ENCODE data around the gene TMEM117. TPM values are rescaled to one million over a fixed set of nuclear protein-coding genes. Genes with fewer than 3 reads are reported as not detected.
A peak's percentile ranks its signal among the peaks of the same experiment; 100 is the strongest.

Gene TMEM117
- total RNA-seq, 1 experiment from 2014 or later, result 0.90 TPM

GRCh38 chr12:44286336-44286735 is 450.5 kb downstream of the TMEM117 start:
- Histone ChIP-seq H3K36me3 (replicated peaks; ENCODE audit: control insufficient read depth, insufficient read depth, low read length) (no peaks in the 10 kb centered on the region), H3K27me3 (ENCODE audit: control insufficient read depth, insufficient read depth, low read length) (no peaks in the 10 kb centered on the region), H3K4me3 (ENCODE audit: insufficient read depth, low read depth, low read length) (no peak overlapping the region)
- no peak for DNase-seq

DNA sequence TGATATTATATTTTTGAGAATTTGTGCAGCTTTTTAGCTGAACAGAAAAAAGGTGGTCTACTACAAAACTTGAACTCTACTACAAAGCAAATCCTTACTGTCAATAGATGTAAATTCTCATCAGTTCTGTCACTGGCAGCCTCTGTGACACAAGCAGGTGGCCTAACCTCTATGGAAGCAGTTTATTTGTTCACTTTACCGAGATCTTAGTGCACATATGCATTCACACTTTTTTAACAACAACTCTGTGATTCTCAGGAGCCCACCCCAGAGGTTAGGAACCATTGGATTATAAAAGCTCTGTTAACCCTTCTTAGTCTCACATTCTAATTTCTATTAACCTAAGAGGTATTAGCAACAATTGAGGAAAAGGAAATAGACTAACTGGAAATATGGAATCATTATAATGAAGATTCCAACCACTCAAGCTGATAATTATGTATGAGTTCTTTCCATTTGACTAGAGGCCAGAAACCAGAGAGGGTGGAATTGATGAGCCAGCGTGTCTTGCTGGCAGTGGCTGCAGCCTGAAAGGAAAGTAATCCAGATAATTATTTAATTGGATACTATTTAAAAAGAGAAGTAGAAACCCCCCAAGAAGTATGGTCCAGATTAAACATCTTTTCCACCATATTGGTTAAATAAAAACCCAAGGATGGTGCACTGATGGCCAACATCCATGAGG is 451.1 kb downstream of the TMEM117 start:
- Histone ChIP-seq H3K27me3 (ENCODE audit: control insufficient read depth, insufficient read depth, low read length) (no peaks in the 10 kb centered on the region), H3K36me3 (replicated peaks; ENCODE audit: control insufficient read depth, insufficient read depth, low read length) (no peaks in the 10 kb centered on the region), H3K4me3 (ENCODE audit: insufficient read depth, low read depth, low read length) (no peak overlapping the region)
- no peak for DNase-seq

- no peak overlapping the region for H3K4me3 ChIP-seq (ENCODE audit: insufficient read depth, low read depth, low read length)
- DNase-seq, result no peak
- H3K36me3 ChIP-seq (replicated peaks; ENCODE audit: control insufficient read depth, insufficient read depth, low read length), result no peaks in the 10 kb centered on the region
- H3K27me3 ChIP-seq (ENCODE audit: control insufficient read depth, insufficient read depth, low read length), result no peaks in the 10 kb centered on the region
Measured at GRCh38 chr12:44287545-44287944, 451.7 kb downstream of the TMEM117 start.

GRCh38 chr12:44294649-44295048 is 458.8 kb downstream of the TMEM117 start:
- no peak overlapping the region for H3K4me3 ChIP-seq (ENCODE audit: insufficient read depth, low read depth, low read length)
- H3K36me3 ChIP-seq (replicated peaks; ENCODE audit: control insufficient read depth, insufficient read depth, low read length), result no peaks in the 10 kb centered on the region
- no peak for DNase-seq
- H3K27me3 ChIP-seq (ENCODE audit: control insufficient read depth, insufficient read depth, low read length), result no peaks in the 10 kb centered on the region

DNA sequence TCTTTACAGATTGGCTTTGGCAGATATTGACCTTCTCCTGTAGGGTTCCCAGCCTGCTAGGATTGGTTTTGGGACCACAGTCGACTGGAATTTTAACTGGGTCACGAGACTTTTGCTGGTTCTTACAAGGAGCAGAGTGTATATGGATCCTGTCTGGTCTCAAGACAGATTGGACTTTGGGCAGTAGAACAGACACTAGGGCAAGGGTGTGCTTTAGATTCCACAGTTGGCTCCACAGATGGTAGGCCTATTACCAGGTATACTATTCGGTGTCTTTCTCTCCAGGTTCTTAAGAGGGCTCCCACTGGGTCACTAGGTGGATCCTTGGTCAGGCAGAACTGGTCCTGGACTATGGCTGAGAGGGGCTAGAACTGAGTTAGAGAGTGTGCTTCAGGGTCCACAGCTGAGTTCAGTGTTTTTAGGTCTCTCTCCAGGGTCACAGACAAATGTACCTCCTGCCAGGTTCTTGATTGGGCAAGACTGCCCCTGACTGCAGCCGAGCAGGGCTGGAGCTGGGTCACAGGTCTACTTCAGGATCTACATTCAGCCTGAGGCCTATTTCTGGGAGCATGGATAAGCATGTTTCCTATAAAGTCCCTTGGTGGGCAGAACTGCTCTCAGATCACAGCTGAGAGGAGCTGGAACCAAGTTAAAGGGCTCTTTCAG is 460.2 kb downstream of the TMEM117 start:
- H3K27me3 ChIP-seq (ENCODE audit: control insufficient read depth, insufficient read depth, low read length), result no peaks in the 10 kb centered on the region
- no peak overlapping the region for H3K4me3 ChIP-seq (ENCODE audit: insufficient read depth, low read depth, low read length)
- H3K36me3 ChIP-seq (replicated peaks; ENCODE audit: control insufficient read depth, insufficient read depth, low read length), result no peaks in the 10 kb centered on the region
- no peak for DNase-seq

DNA sequence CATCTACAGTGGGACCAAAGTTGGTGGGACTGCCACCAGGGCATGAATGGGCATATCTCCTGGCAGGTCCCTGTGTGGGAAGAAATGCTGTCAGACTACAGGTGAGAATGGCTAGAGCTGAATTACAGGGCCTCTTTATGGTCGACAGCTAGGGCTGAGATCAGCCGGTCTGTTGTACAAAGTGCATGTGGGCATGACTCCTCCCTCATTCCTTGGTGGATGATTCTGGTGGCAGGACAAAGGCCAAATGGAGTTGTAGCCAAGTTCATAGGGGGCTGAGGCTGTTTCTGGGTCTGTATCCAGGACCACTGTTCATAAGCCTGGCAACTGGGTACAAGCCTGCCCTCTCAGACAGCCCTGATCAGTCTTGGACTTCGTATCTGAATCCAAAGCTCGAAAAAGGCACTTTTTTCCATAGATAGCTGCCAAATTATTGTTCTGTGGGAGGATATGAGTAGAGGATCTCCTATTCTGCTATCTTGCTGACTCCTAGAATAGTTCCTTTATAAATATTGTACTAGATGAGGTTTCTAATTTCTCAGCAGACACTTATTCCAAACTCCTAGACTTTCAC is 460.8 kb downstream of the TMEM117 start:
- Histone ChIP-seq H3K36me3 (replicated peaks; ENCODE audit: control insufficient read depth, insufficient read depth, low read length) (no peaks in the 10 kb centered on the region), H3K4me3 (ENCODE audit: insufficient read depth, low read depth, low read length) (no peak overlapping the region), H3K27me3 (ENCODE audit: control insufficient read depth, insufficient read depth, low read length) (no peaks in the 10 kb centered on the region)
- no peak for DNase-seq

GRCh38 chr12:44299524-44299923 is 463.6 kb downstream of the TMEM117 start:
- Histone ChIP-seq H3K27me3 (ENCODE audit: control insufficient read depth, insufficient read depth, low read length) (no peaks in the 10 kb centered on the region), H3K4me3 (ENCODE audit: insufficient read depth, low read depth, low read length) (no peak overlapping the region), H3K36me3 (replicated peaks; ENCODE audit: control insufficient read depth, insufficient read depth, low read length) (no peaks in the 10 kb centered on the region)
- DNase-seq, result peak; percentile 2

GRCh38 chr12:44307506-44308168 is 471.8 kb downstream of the TMEM117 start:
- H3K4me3 ChIP-seq (ENCODE audit: insufficient read depth, low read depth, low read length), result no peak overlapping the region

DNA sequence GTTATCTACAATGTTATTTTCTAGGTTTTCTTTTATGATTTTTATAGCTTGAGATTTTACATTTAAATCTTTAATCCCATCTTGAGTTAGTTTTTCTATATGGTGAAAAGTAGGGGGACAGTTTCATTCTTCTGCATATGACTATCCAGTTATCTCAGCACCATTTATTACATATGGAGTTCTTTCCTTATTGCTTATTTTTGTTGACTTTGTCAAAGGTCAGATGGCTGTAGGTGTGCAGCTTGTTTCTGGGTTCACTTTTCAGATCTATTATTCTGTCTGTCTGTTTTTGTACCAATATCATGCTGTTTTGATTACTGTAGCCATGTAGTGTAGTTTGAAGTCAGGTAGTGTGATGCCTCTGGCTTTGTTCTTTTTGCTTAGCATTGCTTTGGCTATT is 477.3 kb downstream of the TMEM117 start:
- H3K4me3 ChIP-seq (ENCODE audit: insufficient read depth, low read depth, low read length), result no peak overlapping the region
- DNase-seq, result no peak
- no peaks in the 10 kb centered on the region for H3K27me3 ChIP-seq (ENCODE audit: control insufficient read depth, insufficient read depth, low read length)
- no peaks in the 10 kb centered on the region for H3K36me3 ChIP-seq (replicated peaks; ENCODE audit: control insufficient read depth, insufficient read depth, low read length)

More at GRCh38 chr12:44307506-44308168, 471.8 kb downstream of the TMEM117 start:
- DNase-seq, result no peak
- Histone ChIP-seq H3K27me3 (ENCODE audit: control insufficient read depth, insufficient read depth, low read length) (no peaks in the 10 kb centered on the region), H3K36me3 (replicated peaks; ENCODE audit: control insufficient read depth, insufficient read depth, low read length) (no peaks in the 10 kb centered on the region)

- Histone ChIP-seq H3K27me3 (ENCODE audit: control insufficient read depth, insufficient read depth, low read length) (no peaks in the 10 kb centered on the region), H3K4me3 (ENCODE audit: insufficient read depth, low read depth, low read length) (no peak overlapping the region), H3K36me3 (replicated peaks; ENCODE audit: control insufficient read depth, insufficient read depth, low read length) (no peaks in the 10 kb centered on the region)
- no peak for DNase-seq
Measured at GRCh38 chr12:44314007-44314500, 478.2 kb downstream of the TMEM117 start.

DNA sequence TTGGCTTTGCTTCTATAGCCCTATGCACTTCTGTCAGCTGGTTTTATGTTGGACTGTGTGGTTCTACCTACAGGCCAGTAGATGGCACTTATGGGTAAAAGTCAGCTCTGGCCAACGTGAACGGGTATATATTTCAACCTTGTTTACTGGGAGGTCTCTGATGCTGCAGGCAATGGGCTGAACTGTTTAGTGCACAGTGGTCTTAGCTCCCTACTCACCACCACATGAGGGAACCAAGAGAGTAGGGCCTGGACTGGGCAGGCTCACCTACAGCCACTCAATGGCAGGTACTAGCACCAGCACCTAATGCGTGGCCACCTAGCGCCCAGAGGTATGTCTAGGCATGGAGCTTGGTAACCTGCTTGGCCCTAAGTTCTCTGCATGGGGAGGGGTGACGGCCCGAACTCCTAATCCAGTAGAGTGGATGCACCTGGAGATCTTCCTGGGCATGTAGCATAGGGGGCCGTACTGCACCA is 481.8 kb downstream of the TMEM117 start:
- Histone ChIP-seq H3K36me3 (replicated peaks; ENCODE audit: control insufficient read depth, insufficient read depth, low read length) (no peaks in the 10 kb centered on the region), H3K4me3 (ENCODE audit: insufficient read depth, low read depth, low read length) (no peak overlapping the region), H3K27me3 (ENCODE audit: control insufficient read depth, insufficient read depth, low read length) (no peaks in the 10 kb centered on the region)
- peak; percentile 8 for DNase-seq

DNA sequence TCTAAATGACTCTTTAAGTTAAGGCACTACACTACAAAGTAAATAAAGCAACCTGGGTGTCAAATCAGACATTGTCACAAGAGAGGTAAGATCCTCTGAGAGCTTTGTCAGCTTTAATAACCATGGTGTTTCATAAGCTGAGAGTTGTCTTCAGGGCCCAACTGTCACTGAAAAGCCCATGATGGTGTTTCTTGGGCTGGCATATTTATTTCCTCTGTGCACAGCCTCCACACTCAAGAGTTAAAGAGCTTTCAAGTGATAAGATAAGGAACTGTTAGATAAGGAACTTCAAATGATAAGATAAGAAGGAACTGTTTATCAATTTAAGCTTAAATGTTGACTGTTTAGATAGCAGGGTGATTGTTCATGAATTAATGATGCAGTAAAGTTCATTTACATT is 495.4 kb downstream of the TMEM117 start:
- DNase-seq, result no peak
- Histone ChIP-seq H3K36me3 (replicated peaks; ENCODE audit: control insufficient read depth, insufficient read depth, low read length) (no peaks in the 10 kb centered on the region), H3K27me3 (ENCODE audit: control insufficient read depth, insufficient read depth, low read length) (no peaks in the 10 kb centered on the region), H3K4me3 (ENCODE audit: insufficient read depth, low read depth, low read length) (no peak overlapping the region)

DNA sequence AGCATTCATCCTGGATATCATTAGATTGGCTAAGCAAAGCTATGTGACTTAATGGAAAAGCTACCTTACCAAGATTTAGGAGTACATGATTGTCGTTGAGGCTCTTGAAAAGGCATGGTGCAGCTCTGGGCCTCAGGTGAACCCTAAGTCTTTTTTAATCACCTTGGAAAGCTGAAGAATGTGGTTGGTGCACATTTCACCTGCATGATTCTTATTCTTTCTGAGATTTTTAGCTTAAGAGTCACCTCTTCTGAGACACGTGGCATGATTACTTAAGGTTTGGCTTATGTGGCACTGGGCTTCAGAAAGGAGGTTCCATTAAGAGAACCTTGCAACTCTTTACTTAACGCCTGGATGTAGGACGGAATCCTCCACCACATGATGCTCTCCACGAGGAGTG is 498.5 kb downstream of the TMEM117 start:
- no peaks in the 10 kb centered on the region for H3K36me3 ChIP-seq (replicated peaks; ENCODE audit: control insufficient read depth, insufficient read depth, low read length)
- H3K4me3 ChIP-seq (ENCODE audit: insufficient read depth, low read depth, low read length), result no peak overlapping the region
- no peaks in the 10 kb centered on the region for H3K27me3 ChIP-seq (ENCODE audit: control insufficient read depth, insufficient read depth, low read length)
- DNase-seq, result no peak

DNA sequence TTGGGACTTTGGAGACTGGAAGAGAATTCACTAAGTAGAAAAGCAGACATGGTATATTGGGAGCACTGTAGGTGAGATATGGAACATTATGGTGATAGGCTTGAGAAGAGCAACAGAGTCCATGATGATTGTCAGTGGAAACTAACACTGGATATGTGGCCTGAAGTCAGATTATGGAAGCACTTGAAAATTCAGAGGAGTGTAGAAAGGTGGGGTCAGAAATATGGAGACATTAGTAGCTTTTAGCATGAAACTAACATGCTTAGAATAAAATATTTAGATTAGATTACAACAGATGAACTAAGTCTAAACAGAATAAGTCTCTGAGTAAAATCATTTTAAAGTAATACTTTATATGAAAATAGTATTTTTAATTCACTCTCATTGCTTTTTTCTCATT is 499.1 kb downstream of the TMEM117 start:
- no peaks in the 10 kb centered on the region for H3K27me3 ChIP-seq (ENCODE audit: control insufficient read depth, insufficient read depth, low read length)
- H3K36me3 ChIP-seq (replicated peaks; ENCODE audit: control insufficient read depth, insufficient read depth, low read length), result no peaks in the 10 kb centered on the region
- H3K4me3 ChIP-seq (ENCODE audit: insufficient read depth, low read depth, low read length), result no peak overlapping the region
- no peak for DNase-seq
